Measurements from ENCODE around the gene LAMA3.

LAMA3 gene

DNA sequence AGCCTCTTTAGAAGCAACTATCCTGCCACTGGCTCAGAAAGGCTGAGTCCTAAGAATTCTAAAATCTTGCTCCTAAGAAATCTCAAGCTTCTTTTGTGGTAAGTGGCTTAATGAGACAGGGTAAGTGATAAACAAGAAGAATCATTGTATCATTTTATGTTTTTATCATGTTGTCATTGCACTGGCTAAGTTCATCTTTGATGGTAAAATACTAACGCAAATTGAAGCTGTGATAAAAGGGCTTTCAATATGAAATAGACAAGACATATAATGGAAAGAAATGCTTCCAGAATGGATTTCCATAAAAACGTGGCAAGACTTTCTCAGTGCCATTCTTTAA lies 303.7 kb downstream of the LAMA3 start:
- H3K27ac Mint-ChIP-seq, result peak overlapping the region; percentile 61
- H3K36me3 Mint-ChIP-seq, result no peaks in the 10 kb centered on the region
- peaks cover 44% of the 10 kb centered on the region for H3K4me1 Mint-ChIP-seq
- H3K4me3 Mint-ChIP-seq, result peak overlapping the region; percentile 66
- H3K9me3 Mint-ChIP-seq, result no peaks in the 10 kb centered on the region
- DNase-seq (ENCODE audit: low spot score in 2 of 2) (no peak), ATAC-seq (peak; percentile 52)

DNA sequence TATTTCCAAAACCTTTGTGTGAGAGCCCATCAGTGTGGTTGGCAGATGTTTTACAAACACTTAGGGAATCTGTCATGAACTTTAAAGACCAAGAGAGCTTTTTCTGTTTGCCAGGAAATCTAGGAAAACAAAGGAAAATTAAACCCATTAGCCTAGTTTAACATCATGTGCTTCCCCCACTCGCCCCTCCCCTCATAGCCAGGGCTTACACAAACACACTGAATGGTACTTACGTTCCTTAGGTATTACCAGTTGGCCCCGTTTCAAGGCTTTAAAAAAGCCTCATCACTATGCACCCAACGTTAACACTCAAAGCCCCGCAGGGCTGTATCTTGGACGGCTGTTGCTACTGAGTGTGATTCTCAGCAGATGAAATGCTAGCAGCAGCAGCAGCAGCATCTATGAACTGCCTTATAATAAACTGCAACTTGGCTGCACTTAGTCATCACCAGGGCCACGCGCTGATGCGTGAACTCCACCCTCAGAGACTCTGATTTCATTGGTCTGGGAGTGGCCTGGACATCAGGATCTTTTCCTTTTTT lies 305.2 kb downstream of the LAMA3 start:
- no peaks in the 10 kb centered on the region for H3K36me3 Mint-ChIP-seq
- peak overlapping the region; percentile 66 for H3K4me3 Mint-ChIP-seq
- DNase-seq (ENCODE audit: low spot score in 2 of 2) (no peak), ATAC-seq (peak; percentile 69)
- H3K27ac Mint-ChIP-seq, result peak overlapping the region; percentile 24
- H3K9me3 Mint-ChIP-seq, result no peaks in the 10 kb centered on the region
- H3K4me1 Mint-ChIP-seq, result peaks cover 45% of the 10 kb centered on the region

DNA sequence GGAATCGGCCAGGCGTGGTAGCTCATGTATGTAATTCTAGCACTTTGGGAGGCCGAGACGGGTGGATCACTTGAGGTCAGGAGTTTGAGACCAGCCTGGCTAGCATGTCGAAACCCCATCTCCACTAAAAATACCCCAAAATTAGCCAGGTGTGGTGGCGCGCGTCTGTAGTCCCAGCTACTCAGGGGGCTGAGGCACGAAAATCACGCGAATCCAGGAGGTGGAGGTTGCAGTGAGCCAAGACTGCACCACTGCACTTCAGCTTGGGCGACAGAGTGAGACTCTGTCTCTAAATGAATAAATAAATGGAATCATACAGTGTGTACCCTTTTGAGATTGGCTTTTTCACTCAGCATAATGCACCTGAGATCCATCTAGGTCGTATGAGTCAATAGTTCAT lies 305.9 kb downstream of the LAMA3 start:
- no peak for ATAC-seq
- Mint-ChIP-seq H3K36me3 (no peaks in the 10 kb centered on the region), H3K9me3 (no peaks in the 10 kb centered on the region), H3K4me3 (peak overlapping the region; percentile 66), H3K4me1 (peaks cover 45% of the 10 kb centered on the region), H3K27ac (no peak overlapping the region)
- no peak for DNase-seq (ENCODE audit: low spot score in 2 of 2)

DNA sequence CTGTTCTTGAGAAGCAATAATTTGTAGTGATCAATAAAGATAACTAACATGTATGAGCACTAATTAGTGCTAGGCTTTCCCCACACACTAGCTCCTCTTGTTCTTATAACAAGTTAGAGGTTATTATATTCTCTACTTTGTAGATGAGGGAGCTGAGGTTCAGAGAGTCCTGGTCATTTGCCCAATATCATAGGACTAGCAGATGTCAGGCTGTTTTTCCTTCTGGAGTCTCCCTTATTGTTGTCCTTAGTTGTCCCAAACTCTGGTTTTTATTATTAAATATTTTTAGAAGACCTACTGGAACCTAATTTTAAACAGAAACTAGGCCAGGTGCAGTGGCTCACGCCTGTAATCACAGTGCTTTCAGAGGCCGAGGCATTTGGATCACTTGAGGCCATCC lies 308.8 kb downstream of the LAMA3 start:
- H3K36me3 Mint-ChIP-seq, result no peaks in the 10 kb centered on the region
- no peak for DNase-seq (ENCODE audit: low spot score in 2 of 2)
- H3K9me3 Mint-ChIP-seq, result no peaks in the 10 kb centered on the region
- H3K4me1 Mint-ChIP-seq, result peaks cover 45% of the 10 kb centered on the region
- H3K27ac Mint-ChIP-seq, result peak overlapping the region; percentile 89
- H3K4me3 Mint-ChIP-seq, result peak overlapping the region; percentile 58
- ATAC-seq, result no peak

DNA sequence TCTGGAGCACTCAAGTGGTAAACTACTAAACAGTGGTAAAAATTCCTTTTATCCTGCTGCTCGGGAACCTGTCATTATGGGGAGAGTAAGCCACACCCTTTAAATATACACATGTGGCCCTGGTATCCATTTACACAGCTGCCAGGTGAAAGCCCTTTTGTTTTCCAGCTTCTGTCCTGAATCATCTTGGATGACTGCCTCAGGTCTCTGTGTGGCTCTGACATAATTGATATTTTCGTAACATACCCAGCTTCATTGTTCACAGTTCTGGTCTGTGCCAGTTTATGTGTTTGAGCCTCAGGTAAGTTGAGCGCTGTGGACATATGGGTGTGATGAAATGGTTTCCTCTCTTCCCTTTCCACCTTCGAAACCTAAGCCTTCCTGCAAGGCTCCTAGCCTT lies 309.6 kb downstream of the LAMA3 start:
- peak overlapping the region; percentile 58 for H3K4me3 Mint-ChIP-seq

DNA sequence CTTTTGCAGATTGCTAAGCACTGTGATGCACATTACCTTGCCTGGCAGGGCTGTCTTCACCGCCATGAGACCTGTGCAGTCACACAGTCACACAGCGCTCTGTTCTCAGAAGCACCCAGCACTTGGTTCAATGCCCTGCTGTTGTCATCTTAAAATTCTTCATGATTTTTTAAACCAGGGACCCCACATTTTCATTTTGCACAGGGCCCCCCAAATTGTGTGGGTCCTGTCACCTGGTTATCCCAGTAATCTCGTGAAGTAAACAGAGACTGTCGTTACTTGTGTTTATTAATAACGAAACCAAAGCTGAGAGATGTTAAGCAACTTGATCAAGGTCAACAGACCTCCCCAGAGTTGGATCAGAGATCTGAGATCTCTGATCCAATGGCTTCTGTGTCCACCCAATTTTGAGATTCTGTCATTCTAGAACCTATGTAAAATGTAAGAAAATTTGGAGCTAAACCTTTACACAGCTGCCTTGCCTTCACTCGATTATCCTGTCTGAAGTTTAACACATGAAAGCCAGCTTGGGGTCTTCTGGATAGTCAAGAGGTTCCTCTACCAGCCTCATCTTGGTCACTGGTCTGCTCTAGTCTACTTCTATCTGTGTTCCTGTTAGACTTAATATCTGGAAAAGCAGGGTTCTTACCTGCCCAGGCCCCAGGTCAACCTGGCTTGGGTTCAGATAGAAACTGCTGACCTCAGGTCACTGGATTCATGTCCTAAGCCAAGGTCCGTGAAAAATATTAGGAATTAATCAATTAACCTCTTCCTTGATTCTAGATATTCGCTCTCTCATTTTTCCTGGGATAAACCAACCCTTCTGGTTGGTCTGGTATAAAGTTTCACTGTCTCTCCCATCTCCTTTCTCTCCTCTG lies 311.6 kb downstream of the LAMA3 start:
- Mint-ChIP-seq H3K27ac (peak overlapping the region; percentile 10), H3K4me1 (peaks cover 57% of the 10 kb centered on the region), H3K36me3 (no peaks in the 10 kb centered on the region), H3K9me3 (no peaks in the 10 kb centered on the region), H3K4me3 (peak overlapping the region; percentile 58)
- DNase-seq (ENCODE audit: low spot score in 2 of 2) (no peak), ATAC-seq (peak; percentile 79)

More for the DNA sequence above, 309.6 kb downstream of the LAMA3 start:
- DNase-seq (ENCODE audit: low spot score in 2 of 2) (no peak), ATAC-seq (peak; percentile 5)
- H3K36me3 Mint-ChIP-seq, result no peaks in the 10 kb centered on the region
- H3K9me3 Mint-ChIP-seq, result no peaks in the 10 kb centered on the region
- H3K27ac Mint-ChIP-seq, result peak overlapping the region; percentile 76
- peaks cover 50% of the 10 kb centered on the region for H3K4me1 Mint-ChIP-seq

DNA sequence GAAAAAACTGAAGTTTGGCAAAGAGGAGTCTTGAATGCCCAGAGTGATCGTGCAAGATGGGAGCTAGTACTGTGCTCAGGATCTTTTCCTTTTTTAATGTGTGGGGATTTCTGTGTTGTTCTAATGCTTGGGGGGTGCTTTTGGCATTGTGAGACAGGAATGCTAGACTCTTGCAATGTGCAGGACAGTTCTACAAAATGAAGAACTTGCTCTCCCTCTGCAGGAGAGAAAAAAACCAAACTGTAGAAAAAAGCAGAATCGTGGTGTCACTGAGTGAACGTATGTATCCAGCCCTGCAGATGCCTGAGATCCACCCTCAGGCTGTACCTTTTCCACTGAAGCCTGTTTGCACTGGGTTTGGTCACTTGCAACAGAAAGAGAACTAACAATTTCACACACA lies 313.2 kb downstream of the LAMA3 start:
- Mint-ChIP-seq H3K4me3 (peak overlapping the region; percentile 58), H3K36me3 (no peaks in the 10 kb centered on the region), H3K9me3 (no peaks in the 10 kb centered on the region), H3K27ac (no peak overlapping the region), H3K4me1 (peaks cover 57% of the 10 kb centered on the region)
- DNase-seq (ENCODE audit: low spot score in 2 of 2) (no peak), ATAC-seq (no peak)

DNA sequence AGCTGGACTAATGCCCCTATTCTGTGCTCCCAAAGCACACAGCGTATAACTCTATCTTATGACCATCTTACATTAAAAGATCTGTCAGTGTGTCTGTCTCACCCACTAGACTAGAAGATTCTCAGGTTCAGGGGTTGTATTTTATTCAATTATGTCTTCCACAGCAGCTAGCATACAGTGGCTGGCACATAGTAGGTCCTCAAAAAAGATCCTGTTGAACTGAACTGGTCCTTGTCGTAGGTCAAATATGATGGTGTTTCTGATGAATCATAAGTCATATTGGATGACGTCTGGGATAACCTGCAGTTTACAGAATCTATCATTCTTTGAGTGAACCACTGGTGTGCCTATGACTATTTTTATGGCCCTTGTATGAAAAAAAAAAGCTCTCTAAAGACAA lies 314.0 kb downstream of the LAMA3 start:
- H3K4me3 Mint-ChIP-seq, result peak overlapping the region; percentile 58
- no peak for ATAC-seq

DNA sequence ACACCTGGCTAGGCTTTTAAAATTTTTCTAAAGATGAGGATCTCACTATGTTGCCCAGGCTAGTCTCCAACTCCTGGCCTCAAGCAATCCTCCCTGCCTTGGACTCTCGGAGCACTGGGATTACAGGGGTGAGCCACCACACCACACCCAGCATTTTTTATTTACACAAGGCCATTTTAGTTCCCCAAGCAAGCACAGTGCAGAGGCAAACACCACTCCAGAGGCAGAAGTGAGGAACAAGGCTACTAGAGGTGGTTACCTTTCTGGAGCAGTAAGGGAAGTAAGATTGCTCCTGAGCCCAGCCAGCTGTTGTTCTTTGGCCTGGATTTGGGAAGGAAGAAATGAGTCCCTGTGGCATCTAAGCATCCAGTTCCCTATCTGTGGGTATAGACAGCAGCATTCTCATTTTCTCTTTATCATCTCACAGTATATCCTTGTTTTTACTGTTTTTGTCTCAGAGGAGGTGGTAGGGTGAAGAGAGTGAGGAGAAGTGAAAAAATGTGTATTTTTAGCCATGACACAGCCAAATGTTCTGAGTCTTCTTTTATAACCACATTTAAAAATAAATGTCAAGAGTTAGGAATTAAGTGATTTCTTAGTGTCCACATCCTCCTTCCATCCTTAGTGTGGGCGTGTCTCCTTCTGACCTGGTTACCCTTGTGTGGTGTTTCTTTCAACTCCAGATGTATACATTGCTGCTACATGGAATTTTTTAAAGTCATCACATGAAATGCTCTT lies 314.8 kb downstream of the LAMA3 start:
- DNase-seq (ENCODE audit: low spot score in 2 of 2) (no peak), ATAC-seq (no peak)
- H3K4me1 Mint-ChIP-seq, result peaks cover 67% of the 10 kb centered on the region
- no peaks in the 10 kb centered on the region for H3K36me3 Mint-ChIP-seq
- no peaks in the 10 kb centered on the region for H3K9me3 Mint-ChIP-seq
- no peak overlapping the region for H3K4me3 Mint-ChIP-seq
- peak overlapping the region; percentile 26 for H3K27ac Mint-ChIP-seq

More for the DNA sequence above, 314.0 kb downstream of the LAMA3 start:
- no peak for DNase-seq (ENCODE audit: low spot score in 2 of 2)
- Mint-ChIP-seq H3K4me1 (peaks cover 62% of the 10 kb centered on the region), H3K27ac (peak overlapping the region; percentile 26), H3K36me3 (no peaks in the 10 kb centered on the region), H3K9me3 (no peaks in the 10 kb centered on the region)
